ENCODE results near the gene WDR11. TPM values are rescaled to one million over a fixed set of nuclear protein-coding genes. Genes with fewer than 3 reads are reported as not detected.

The WDR11 gene
- total and polyA plus RNA-seq, 8 donors: 47.8 to 89.7 (median 79.9) TPM

DNA sequence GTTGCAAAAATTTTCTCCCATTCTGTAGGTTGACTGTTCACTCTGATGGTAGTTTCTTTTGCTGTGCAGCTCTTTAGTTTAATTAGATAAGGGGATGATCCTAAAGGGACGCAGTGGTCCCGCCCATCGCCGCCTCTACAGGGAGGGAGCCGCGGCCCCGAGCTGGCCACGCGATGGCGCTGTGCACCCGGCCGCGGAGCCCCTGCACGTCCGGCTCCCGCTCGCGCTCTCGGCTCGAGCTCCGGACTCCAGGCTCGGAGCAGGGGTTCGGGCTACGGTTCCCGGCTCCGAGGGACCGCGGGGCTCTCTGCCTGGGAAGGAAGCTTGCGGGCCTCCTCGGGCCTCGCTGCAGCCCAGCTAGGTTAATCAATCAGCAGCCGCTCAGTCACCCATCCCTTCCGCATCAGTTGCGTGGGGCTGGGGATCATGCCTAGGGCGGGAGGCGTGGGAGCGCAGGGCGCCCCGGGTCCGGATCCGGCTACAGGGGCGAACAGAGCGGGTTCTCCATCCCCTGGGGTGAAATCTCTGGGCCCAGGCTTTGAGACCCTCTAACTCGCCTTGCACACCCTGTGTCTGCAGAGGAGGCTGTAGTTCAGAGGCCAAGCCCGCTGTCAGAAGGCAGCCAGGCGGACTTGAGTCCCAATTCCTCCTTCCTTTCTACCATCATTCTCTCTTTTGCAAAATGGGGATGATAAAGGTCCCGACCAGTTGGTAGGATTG, 97.9 kb downstream of the WDR11 start:
- Histone ChIP-seq H3K9me3 (peaks cover 0 to 9% of the 10 kb centered on the region in 2 donors), H3K27me3 (peaks cover 5 to 54% of the 10 kb centered on the region in 2 donors), H3K36me3 (no peaks in the 10 kb centered on the region), H3K27ac (no peak overlapping the region), H3K4me1 (peaks cover 7 to 14% of the 10 kb centered on the region in 2 donors), H3K4me3 (peak overlapping the region in 1 of 2 donors; percentile 22)
- intact Hi-C loops (cut with DNase I): loop anchor here in 1 of 2 donors (10.0 kb wide), 3 partner anchors 656 to 956 kb away; no protein-coding TSS in a partner anchor
- peak; percentile 62 to 70 for TF ChIP-seq CTCF (IDR thresholded peaks at IDR 0.05)
- peak; percentile 86 for ATAC-seq
- DNase-seq: peak; percentile 59 to 86 (median 78)

DNA sequence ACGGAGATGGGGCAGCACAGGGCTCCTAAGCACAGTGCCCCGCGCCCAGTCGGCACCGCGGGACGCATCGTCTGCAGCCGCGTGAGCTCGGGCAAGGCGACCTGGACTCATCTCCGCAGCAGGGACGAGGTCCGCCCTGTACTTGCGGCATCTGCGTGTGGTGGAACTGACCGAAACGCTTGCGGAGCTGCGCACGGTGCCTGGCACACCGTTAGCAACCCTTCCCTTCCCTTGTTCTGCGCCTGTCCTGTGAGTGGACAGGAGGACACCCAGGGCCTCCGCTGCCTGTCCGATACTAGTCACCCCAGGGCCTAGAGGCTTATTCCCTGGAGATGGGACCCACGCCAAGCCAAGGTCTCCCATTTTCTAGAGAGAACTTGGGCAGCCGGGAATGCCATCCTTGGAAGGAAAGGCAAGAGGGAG, 98.5 kb downstream of the WDR11 start:
- intact Hi-C loops (cut with DNase I): loop anchor here in 1 of 2 donors (10.0 kb wide), 3 partner anchors 655 to 955 kb away; no protein-coding TSS in a partner anchor
- DNase-seq: peak in 1 of 4 donors; percentile 64
- Histone ChIP-seq H3K36me3 (no peaks in the 10 kb centered on the region), H3K4me1 (peaks cover 7 to 14% of the 10 kb centered on the region in 2 donors), H3K27me3 (peaks cover 5 to 59% of the 10 kb centered on the region in 2 donors), H3K27ac (no peak overlapping the region), H3K4me3 (peak overlapping the region in 1 of 2 donors; percentile 22), H3K9me3 (peaks cover 0 to 13% of the 10 kb centered on the region in 2 donors)
- no peak for TF ChIP-seq CTCF (IDR thresholded peaks at IDR 0.05)
- no peak for ATAC-seq

- peaks cover 5 to 59% of the 10 kb centered on the region in 2 donors for H3K27me3 ChIP-seq
- no peak overlapping the region for H3K4me3 ChIP-seq
- peak in 1 of 4 donors; percentile 73 for DNase-seq
- intact Hi-C loops (cut with DNase I): no loop called here
- TF ChIP-seq CTCF (IDR thresholded peaks at IDR 0.05): no peak
- H3K36me3 ChIP-seq: no peaks in the 10 kb centered on the region
- H3K4me1 ChIP-seq: peaks cover 7 to 14% of the 10 kb centered on the region in 2 donors
- H3K9me3 ChIP-seq: peaks cover 0 to 13% of the 10 kb centered on the region in 2 donors
- peak; percentile 13 for ATAC-seq
- H3K27ac ChIP-seq: no peak overlapping the region
These were observed 98.9 kb downstream of the WDR11 start for GRCh38 chr10:120950051-120950561.

GRCh38 chr10:120951288-120951687, 100.1 kb downstream of the WDR11 start:
- Histone ChIP-seq H3K36me3 (no peaks in the 10 kb centered on the region), H3K4me3 (no peak overlapping the region), H3K9me3 (peaks cover 0 to 13% of the 10 kb centered on the region in 2 donors), H3K27me3 (peaks cover 5 to 67% of the 10 kb centered on the region in 2 donors), H3K4me1 (peaks cover 7 to 14% of the 10 kb centered on the region in 2 donors), H3K27ac (no peak overlapping the region)
- DNase-seq: no peak
- intact Hi-C loops (cut with DNase I): no loop called here
- TF ChIP-seq CTCF (IDR thresholded peaks at IDR 0.05): no peak
- ATAC-seq: no peak

- no peak for TF ChIP-seq CTCF (IDR thresholded peaks at IDR 0.05)
- peaks cover 3 to 14% of the 10 kb centered on the region in 2 donors for H3K4me1 ChIP-seq
- H3K4me3 ChIP-seq: no peak overlapping the region
- intact Hi-C loops (cut with DNase I): no loop called here
- H3K27ac ChIP-seq: no peak overlapping the region
- H3K36me3 ChIP-seq: no peaks in the 10 kb centered on the region
- H3K27me3 ChIP-seq: peaks cover 5 to 59% of the 10 kb centered on the region in 2 donors
- DNase-seq (no peak), ATAC-seq (no peak)
- H3K9me3 ChIP-seq: peaks cover 0 to 13% of the 10 kb centered on the region in 2 donors
These were observed 102.7 kb downstream of the WDR11 start for GRCh38 chr10:120953897-120954296.

Data from left lung (tissue), 10 donors.